HCT116 (cell line): Measurements from ENCODE around the gene KATNAL2. TPM values are rescaled to one million over a fixed set of nuclear protein-coding genes. Genes with fewer than 3 reads are reported as not detected.

Experiments used
- ATAC-seq: fragments of 200-7000 bp; cut with Tn5 transposase; 2 replicates; pipeline ENCODE4 v1.9.1; 2020; ENCODE audit warnings: mild to moderate bottlenecking, moderate library complexity
- BruUV-seq: library from RNA; stranded (reverse); fragments of 400-500 nt; replicated peaks from 2 replicates; lab custom pipeline; 2021; lab: Mats Ljungman, UMichigan
- CTCF ChIA-PET: fragments of 300-600 bp; sonication (Branson Sonifier 250); formaldehyde crosslinking; loops from one replicate; lab custom pipeline; 2021; ENCODE audit warnings: antibody characterized with exemption; lab: Charles Lee
- POLR2A ChIA-PET: fragments of 300-600, 350-600 bp; sonication (Branson Sonifier 250); formaldehyde crosslinking; loops from one replicate; lab custom pipeline; 2021; ENCODE audit warnings: antibody characterized with exemption; lab: Charles Lee
- RAD21 ChIA-PET, 2 experiments: fragments of 300-600 bp; sonication (Branson Sonifier 250); formaldehyde crosslinking; loops; one replicate each; lab custom pipeline; 2023; ENCODE audit warnings: low total read pairs in 2 of 2; ENCODE audit not compliant: uncharacterized antibody in 2 of 2, unreplicated experiment in 2 of 2, low non-redundant PET in 1 of 2; lab: Charles Lee
- DNase-seq: peaks from one replicate; pipeline ENCODE4 v3.0.0-alpha.2; 2010; ENCODE audit warnings: low read depth, low spot score
- H2AFZ ChIP-seq: fragments of 200-600 bp; shearing (Covaris generic), sonication (generic); 2 replicates; pipeline ENCODE4 v1.6.1; 2017; ENCODE audit warnings: low read depth, mixed run types, mixed read lengths, antibody characterized with exemption, low read length; ENCODE audit not compliant: poor library complexity, severe bottlenecking
- H3K27ac ChIP-seq: 2 replicates; pipeline ENCODE4 v1.5.1; 2012; ENCODE audit warnings: low read depth, low read length
- H3K27me3 ChIP-seq: fragments of 200-600 bp; sonication (generic); 2 replicates; pipeline ENCODE4 v1.6.1; 2016; ENCODE audit warnings: mixed run types, low read length, mixed read lengths; ENCODE audit not compliant: insufficient read depth
- H3K36me3 ChIP-seq, 2 experiments: fragments of 200-500 bp in 1 of 2; fragments of 200-600 bp in 1 of 2; sonication (Bioruptor generic) in 1 of 2; sonication (generic) in 1 of 2; 2 replicates each; pipeline versions ENCODE4 v1.5.1 to v1.6.1; 2014 to 2016; ENCODE audit warnings: low read length in 2 of 2, inconsistent platforms in 1 of 2, mixed read lengths in 1 of 2, mixed run types in 1 of 2; ENCODE audit not compliant: insufficient read depth in 2 of 2, control insufficient read depth in 1 of 2
- H3K4me1 ChIP-seq, 2 experiments: fragments of 200-600 bp in 1 of 2; sonication (generic) in 1 of 2; 2 replicates each; pipeline versions ENCODE4 v1.5.1 to v1.6.1; 2012 to 2017; ENCODE audit warnings: low read length in 2 of 2, inconsistent platforms in 1 of 2, mild to moderate bottlenecking in 1 of 2, mixed read lengths in 1 of 2, mixed run types in 1 of 2, moderate library complexity in 1 of 2; ENCODE audit not compliant: insufficient read depth in 2 of 2, control insufficient read depth in 1 of 2
- H3K4me2 ChIP-seq: fragments of 200-600 bp; sonication (generic); 2 replicates; pipeline ENCODE4 v1.6.1; 2017; ENCODE audit warnings: mixed run types, low read length, mixed read lengths
- H3K4me3 ChIP-seq, 2 experiments: fragments of 200-600 bp in 1 of 2; sonication (generic) in 1 of 2; replicated peaks in 1 of 2; 2 replicates each; pipeline ENCODE4 v1.5.1; 2011 to 2016; ENCODE audit warnings: low read length in 2 of 2, control low read depth in 1 of 2, low read depth in 1 of 2, mild to moderate bottlenecking in 1 of 2, mixed read lengths in 1 of 2, mixed run types in 1 of 2
- H3K79me2 ChIP-seq: fragments of 200-600 bp; sonication (generic); 2 replicates; pipeline ENCODE4 v1.6.1; 2017; ENCODE audit warnings: mild to moderate bottlenecking, mixed run types, low read length, moderate library complexity, mixed read lengths; ENCODE audit not compliant: insufficient read depth
- H3K9ac ChIP-seq: fragments of 200-600 bp; sonication (generic); 2 replicates; pipeline ENCODE4 v1.6.1; 2016; ENCODE audit warnings: low read length, mixed read lengths
- H3K9me2 ChIP-seq: fragments of 200-600 bp; sonication (generic), shearing (Covaris generic); 2 replicates; pipeline ENCODE4 v1.6.1; 2017; ENCODE audit warnings: mixed run types, mild to moderate bottlenecking, moderate library complexity; ENCODE audit not compliant: insufficient read depth
- H3K9me3 ChIP-seq, 2 experiments: fragments of 200-500 bp in 1 of 2; fragments of 200-600 bp in 1 of 2; sonication (Bioruptor generic) in 1 of 2; sonication (generic) in 1 of 2; 2 replicates each; pipeline ENCODE4 v1.6.1; 2014 to 2017; ENCODE audit warnings: low read length in 2 of 2, mixed read lengths in 2 of 2, inconsistent platforms in 1 of 2, low read depth in 1 of 2, mild to moderate bottlenecking in 1 of 2, mixed run types in 1 of 2, moderate library complexity in 1 of 2; ENCODE audit not compliant: control insufficient read depth in 1 of 2, insufficient read depth in 1 of 2
- H4K20me1 ChIP-seq: fragments of 200-600 bp; sonication (generic), shearing (Covaris generic); 2 replicates; pipeline ENCODE4 v1.6.1; 2017; ENCODE audit warnings: mixed run types, mild to moderate bottlenecking, moderate library complexity; ENCODE audit not compliant: insufficient read depth
- CEBPB ChIP-seq: IDR thresholded peaks from 2 replicates; pipeline ENCODE4 v1.6.1; 2012; ENCODE audit warnings: low read depth
- CTCF ChIP-seq, 3 experiments: fragments of 200-600 bp in 1 of 3; sonication (generic) in 1 of 3; IDR thresholded peaks in 2 of 3; conservative IDR thresholded peaks in 1 of 3; 2 replicates each; pipeline ENCODE4 v1.5.1; 2012 to 2017; ENCODE audit warnings: low read depth in 2 of 3, low read length in 2 of 3, antibody characterized with exemption in 1 of 3, borderline replicate concordance in 1 of 3, control low read depth in 1 of 3, mild to moderate bottlenecking in 1 of 3, mixed read lengths in 1 of 3, mixed run types in 1 of 3, moderate library complexity in 1 of 3; ENCODE audit not compliant: insufficient read depth in 1 of 3
- ELF1 ChIP-seq: IDR thresholded peaks from 2 replicates; pipeline ENCODE4 v1.6.1; 2012; ENCODE audit warnings: low read depth, borderline replicate concordance
- EZH2 ChIP-seq: fragments of 200-600 bp; sonication (generic); IDR thresholded peaks from 2 replicates; pipeline ENCODE4 v1.6.1; 2017; ENCODE audit warnings: antibody characterized with exemption, mixed run types
- EZH2phosphoT487 ChIP-seq: fragments of 200-600 bp; IDR thresholded peaks from 2 replicates; pipeline ENCODE4 v1.6.1; 2018; ENCODE audit warnings: antibody characterized with exemption, borderline replicate concordance
- FOSL1 ChIP-seq: IDR thresholded peaks from 2 replicates; pipeline ENCODE4 v1.6.1; 2012; ENCODE audit warnings: low read depth
- JUND ChIP-seq: IDR thresholded peaks from 2 replicates; pipeline ENCODE4 v1.6.1; 2012
- MAX ChIP-seq: IDR thresholded peaks from 2 replicates; pipeline ENCODE4 v1.6.1; 2012
- RAD21 ChIP-seq: IDR thresholded peaks from 2 replicates; pipeline ENCODE4 v1.6.1; 2012; ENCODE audit warnings: low read depth, mild to moderate bottlenecking
- REST ChIP-seq: IDR thresholded peaks from 2 replicates; pipeline ENCODE4 v1.6.1; 2012; ENCODE audit warnings: low read depth
- SIN3A ChIP-seq: IDR thresholded peaks from 2 replicates; pipeline ENCODE4 v1.6.1; 2012; ENCODE audit warnings: low read depth
- SP1 ChIP-seq: IDR thresholded peaks from 2 replicates; pipeline ENCODE4 v1.6.1; 2012; ENCODE audit warnings: low read depth
- SRF ChIP-seq: IDR thresholded peaks from 2 replicates; pipeline ENCODE4 v1.6.1; 2012; ENCODE audit warnings: low read depth
- YY1 ChIP-seq: IDR thresholded peaks from 2 replicates; pipeline ENCODE4 v1.6.1; 2011; ENCODE audit warnings: low read length, low read depth, moderate library complexity, mild to moderate bottlenecking; ENCODE audit not compliant: insufficient replicate concordance; ENCODE audit errors: extremely low read depth
- ZBTB33 ChIP-seq: IDR thresholded peaks from 2 replicates; pipeline ENCODE4 v1.6.1; 2011; ENCODE audit warnings: mild to moderate bottlenecking, low read length, moderate library complexity; ENCODE audit not compliant: insufficient replicate concordance; ENCODE audit errors: extremely low read depth
- ZFX ChIP-seq: fragments of 450-650 bp; IDR thresholded peaks from 2 replicates; pipeline ENCODE4 v1.6.1; 2017
- ZNF274 ChIP-seq: fragments of 200-500 bp; sonication (Bioruptor generic); IDR thresholded peaks from 2 replicates; pipeline ENCODE4 v1.6.1; 2014; ENCODE audit warnings: mild to moderate bottlenecking, low read depth, low read length, inconsistent platforms
- intact Hi-C: fragments of 100-400 bp; cut with micrococcal nuclease; formaldehyde crosslinking; loops from 2 replicates; pipeline ENCODE4 v1.10.0; 2022
- total RNA-seq: library from RNA; stranded (reverse); gene quantifications from one replicate; pipeline ENCODE4 v1.2.1, GENCODE V29; 2021; ENCODE audit not compliant: unreplicated experiment

KATNAL2 gene
- total RNA-seq, 1 experiment from 2014 or later = 2.0 TPM

GRCh38 chr18:47143899-47144485, 226.6 kb downstream of the KATNAL2 start:
- Histone ChIP-seq H3K9me2 (no peaks in the 10 kb centered on the region), H3K4me1 (peaks cover 0 to 1% of the 10 kb centered on the region in 2 experiments; a peak in 2 of 4 replicates), H3K27ac (no peak overlapping the region), H3K36me3 (no peaks in the 10 kb centered on the region), H4K20me1 (no peaks in the 10 kb centered on the region), H3K9me3 (no peaks in the 10 kb centered on the region), H3K27me3 (no peaks in the 10 kb centered on the region), H2AFZ (no peak overlapping the region), H3K4me3 (no peak overlapping the region), H3K4me2 (no peak overlapping the region), H3K9ac (no peak overlapping the region), H3K79me2 (peaks cover 76% of the 10 kb centered on the region)
- ATAC-seq (no peak), DNase-seq (no peak)
- BruUV-seq = no TSS peak
- intact Hi-C loops = no loop called here
- ChIA-PET RAD21 (no interaction called here), CTCF (no interaction called here), POLR2A (no interaction called here)
- TF ChIP-seq ZNF274 (no peak), YY1 (no peak), CTCF (IDR thresholded peaks at IDR 0.05 in 2 of 3, conservative IDR thresholded peaks at IDR 0.05 in 1 of 3; ENCODE audit: borderline replicate concordance in 1 of 3, insufficient read depth in 1 of 3, low read depth in 2 of 3, low read length in 2 of 3) (no peak), MAX (no peak), RAD21 (no peak), EZH2 (no peak), CEBPB (no peak), ELF1 (no peak), REST (no peak), SIN3A (no peak), JUND (no peak), EZH2phosphoT487 (no peak), SP1 (no peak), SRF (no peak), ZBTB33 (no peak), FOSL1 (no peak), ZFX (no peak)
